H1 (cell line): ENCODE results near the gene SMARCB1. TPM values are rescaled to one million over a fixed set of nuclear protein-coding genes. Genes with fewer than 3 reads are reported as not detected.

Experiments used
- CHD1 ChIP-seq: IDR thresholded peaks from 2 replicates; pipeline ENCODE4 v1.6.1; 2012; ENCODE audit warnings: low read depth, low read length, improper control_type of control experiment
- CTBP2 ChIP-seq: IDR thresholded peaks from 2 replicates; pipeline ENCODE4 v1.7.0; 2011; ENCODE audit warnings: borderline replicate concordance, mild to moderate bottlenecking, moderate library complexity, mixed read lengths, low read length; ENCODE audit not compliant: insufficient read depth, insufficient read length
- GTF2F1 ChIP-seq: IDR thresholded peaks from 2 replicates; pipeline ENCODE4 v1.6.1; 2012; ENCODE audit warnings: low read depth, low read length, improper control_type of control experiment, borderline replicate concordance
- KDM1A ChIP-seq: fragments of 200-600, 300-600 bp; sonication (generic); IDR thresholded peaks from 2 replicates; pipeline ENCODE4 v1.7.1; 2016; ENCODE audit warnings: mild to moderate bottlenecking, low read length, borderline replicate concordance
- MAFK ChIP-seq: IDR thresholded peaks from 2 replicates; pipeline ENCODE4 v1.6.1; 2012; ENCODE audit warnings: low read depth, mild to moderate bottlenecking, improper control_type of control experiment, low read length
- POLR2AphosphoS5 ChIP-seq: IDR thresholded peaks from 2 replicates; pipeline ENCODE4 v1.6.1; 2011; ENCODE audit warnings: low read depth, low read length
- POU5F1 ChIP-seq: IDR thresholded peaks from 2 replicates; pipeline ENCODE4 v1.6.1; 2011; ENCODE audit warnings: low read depth, mild to moderate bottlenecking, low read length, moderate library complexity
- RFX5 ChIP-seq: IDR thresholded peaks from 2 replicates; pipeline ENCODE4 v1.6.1; 2011; ENCODE audit warnings: low read depth, low read length, improper control_type of control experiment, borderline replicate concordance
- SUZ12 ChIP-seq: fragments of 200-600 bp; sonication (generic); IDR thresholded peaks from 2 replicates; pipeline ENCODE4 v1.6.1; 2012; ENCODE audit warnings: mild to moderate bottlenecking, inconsistent platforms, low read length, moderate library complexity, mixed read lengths
- TAF7 ChIP-seq: optimal IDR thresholded peaks from 2 replicates; pipeline ENCODE3; 2011; ENCODE audit warnings: low read depth, mild to moderate bottlenecking, inconsistent platforms, low read length, moderate library complexity, borderline replicate concordance
- polyA plus RNA-seq, 7 experiments: library from polyadenylated mRNA; depleted of rRNA in 3 of 7; stranded (reverse) in 5 of 7; unstranded in 2 of 7; fragments of >200 nt in 5 of 7; fragments of 200-250 nt in 2 of 7; gene quantifications; 1 replicate in 5 of 7; 2 replicates in 1 of 7; 4 replicates in 1 of 7; pipeline versions ENCODE4 v1.2.1 to v1.2.3, GENCODE V29; 2011 to 2013; ENCODE audit warnings: missing spikeins in 2 of 7, mixed read lengths in 2 of 7
- total RNA-seq: library from RNA; stranded (reverse); fragmentation: NEBNext Ultra II Directional; extraction: Animal tissue kit (Norgen Biotek cat#: 25700); gene quantifications from 2 replicates; pipeline ENCODE4 v1.2.1, GENCODE V29; 2021
- TF ChIP-seq, protein P1 (sequence below), 3 experiments: IDR thresholded peaks; 1 replicate in 2 of 3; 2 replicates in 1 of 3; pipeline versions ENCODE4 v1.5.1 to v1.6.1; 2011; ENCODE audit warnings: low read length in 3 of 3, mild to moderate bottlenecking in 3 of 3, inconsistent platforms in 2 of 3, low read depth in 1 of 3, moderate library complexity in 1 of 3; ENCODE audit not compliant: insufficient read depth in 1 of 3; ENCODE audit errors: control extremely low read depth in 1 of 3

Gene SMARCB1
- total and polyA plus RNA-seq, 2 of the 8 experiments (the other 6 are each of a cell fraction or from before 2014, with no cell fraction given): 116 to 145 TPM

DNA sequence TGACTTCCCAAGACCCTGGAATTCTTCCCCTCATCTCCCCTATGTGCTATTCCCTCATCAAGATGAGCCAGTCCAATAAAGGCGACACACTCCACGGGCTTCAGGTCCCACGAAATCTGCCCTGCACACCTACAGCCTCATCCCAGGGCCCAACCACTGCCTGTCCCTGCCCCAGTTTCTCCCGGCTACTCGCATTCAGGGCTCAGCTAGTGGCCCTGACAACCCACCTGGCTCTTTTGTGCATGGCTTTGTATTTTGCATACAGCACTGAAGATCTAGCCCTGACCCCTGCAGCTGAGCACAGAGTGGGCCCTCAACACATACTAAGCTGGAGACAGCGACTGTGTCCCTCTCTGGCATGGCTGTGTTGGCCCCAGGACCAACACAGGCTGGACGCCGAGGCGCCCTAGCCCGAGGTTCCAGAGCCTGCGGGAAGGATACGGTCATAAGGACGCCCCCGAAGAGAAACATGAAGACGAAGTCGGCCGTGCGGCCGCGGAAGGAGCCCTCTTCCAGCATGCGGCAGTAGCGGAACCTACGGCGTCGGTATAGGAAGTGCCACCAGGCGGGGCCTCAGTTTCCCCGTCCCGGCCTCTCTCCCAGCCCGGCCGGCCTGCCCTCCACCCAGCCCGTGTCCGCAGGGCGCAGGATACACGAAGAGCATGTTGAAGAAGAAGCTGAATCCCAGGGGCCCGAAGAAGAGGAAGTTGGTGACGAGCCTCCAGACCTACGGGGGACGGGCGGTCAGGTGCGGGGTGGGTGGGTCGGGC, 51.3 kb downstream of the SMARCB1 start (continued):
- TF ChIP-seq, protein P1, sequence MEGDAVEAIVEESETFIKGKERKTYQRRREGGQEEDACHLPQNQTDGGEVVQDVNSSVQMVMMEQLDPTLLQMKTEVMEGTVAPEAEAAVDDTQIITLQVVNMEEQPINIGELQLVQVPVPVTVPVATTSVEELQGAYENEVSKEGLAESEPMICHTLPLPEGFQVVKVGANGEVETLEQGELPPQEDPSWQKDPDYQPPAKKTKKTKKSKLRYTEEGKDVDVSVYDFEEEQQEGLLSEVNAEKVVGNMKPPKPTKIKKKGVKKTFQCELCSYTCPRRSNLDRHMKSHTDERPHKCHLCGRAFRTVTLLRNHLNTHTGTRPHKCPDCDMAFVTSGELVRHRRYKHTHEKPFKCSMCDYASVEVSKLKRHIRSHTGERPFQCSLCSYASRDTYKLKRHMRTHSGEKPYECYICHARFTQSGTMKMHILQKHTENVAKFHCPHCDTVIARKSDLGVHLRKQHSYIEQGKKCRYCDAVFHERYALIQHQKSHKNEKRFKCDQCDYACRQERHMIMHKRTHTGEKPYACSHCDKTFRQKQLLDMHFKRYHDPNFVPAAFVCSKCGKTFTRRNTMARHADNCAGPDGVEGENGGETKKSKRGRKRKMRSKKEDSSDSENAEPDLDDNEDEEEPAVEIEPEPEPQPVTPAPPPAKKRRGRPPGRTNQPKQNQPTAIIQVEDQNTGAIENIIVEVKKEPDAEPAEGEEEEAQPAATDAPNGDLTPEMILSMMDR (IDR thresholded peaks at IDR 0.05; ENCODE audit: control extremely low read depth in 1 of 3, insufficient read depth in 1 of 3, low read depth in 1 of 3, low read length in 3 of 3): no peak
- no peak for TF ChIP-seq CTBP2
- TF ChIP-seq POU5F1: no peak
- TF ChIP-seq POLR2AphosphoS5: no peak
- no peak for TF ChIP-seq GTF2F1
- no peak for TF ChIP-seq SUZ12
- TF ChIP-seq RFX5: no peak
- no peak for TF ChIP-seq CHD1
- TF ChIP-seq TAF7: no peak
- no peak for TF ChIP-seq MAFK
- no peak for TF ChIP-seq KDM1A
